ENCODE data around the gene ICOSLG.

- TF ChIP-seq POLR2A (IDR thresholded peaks at IDR 0.05) = no peak
- TF ChIP-seq, protein P1, sequence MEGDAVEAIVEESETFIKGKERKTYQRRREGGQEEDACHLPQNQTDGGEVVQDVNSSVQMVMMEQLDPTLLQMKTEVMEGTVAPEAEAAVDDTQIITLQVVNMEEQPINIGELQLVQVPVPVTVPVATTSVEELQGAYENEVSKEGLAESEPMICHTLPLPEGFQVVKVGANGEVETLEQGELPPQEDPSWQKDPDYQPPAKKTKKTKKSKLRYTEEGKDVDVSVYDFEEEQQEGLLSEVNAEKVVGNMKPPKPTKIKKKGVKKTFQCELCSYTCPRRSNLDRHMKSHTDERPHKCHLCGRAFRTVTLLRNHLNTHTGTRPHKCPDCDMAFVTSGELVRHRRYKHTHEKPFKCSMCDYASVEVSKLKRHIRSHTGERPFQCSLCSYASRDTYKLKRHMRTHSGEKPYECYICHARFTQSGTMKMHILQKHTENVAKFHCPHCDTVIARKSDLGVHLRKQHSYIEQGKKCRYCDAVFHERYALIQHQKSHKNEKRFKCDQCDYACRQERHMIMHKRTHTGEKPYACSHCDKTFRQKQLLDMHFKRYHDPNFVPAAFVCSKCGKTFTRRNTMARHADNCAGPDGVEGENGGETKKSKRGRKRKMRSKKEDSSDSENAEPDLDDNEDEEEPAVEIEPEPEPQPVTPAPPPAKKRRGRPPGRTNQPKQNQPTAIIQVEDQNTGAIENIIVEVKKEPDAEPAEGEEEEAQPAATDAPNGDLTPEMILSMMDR (IDR thresholded peaks at IDR 0.05) = no peak
Observed at GRCh38 chr21:44288251-44289110, 47.7 kb upstream of the ICOSLG start.
